NCI-H128 (cell line): ENCODE measurements around the gene HACD2.
A peak's percentile ranks its signal among the peaks of the same experiment; 100 is the strongest.

Source experiments
- DNase-seq: peaks from one replicate; lab custom pipeline; 2025; ENCODE audit not compliant: unreplicated experiment; lab: John Stamatoyannopoulos, UW

Gene HACD2

DNA sequence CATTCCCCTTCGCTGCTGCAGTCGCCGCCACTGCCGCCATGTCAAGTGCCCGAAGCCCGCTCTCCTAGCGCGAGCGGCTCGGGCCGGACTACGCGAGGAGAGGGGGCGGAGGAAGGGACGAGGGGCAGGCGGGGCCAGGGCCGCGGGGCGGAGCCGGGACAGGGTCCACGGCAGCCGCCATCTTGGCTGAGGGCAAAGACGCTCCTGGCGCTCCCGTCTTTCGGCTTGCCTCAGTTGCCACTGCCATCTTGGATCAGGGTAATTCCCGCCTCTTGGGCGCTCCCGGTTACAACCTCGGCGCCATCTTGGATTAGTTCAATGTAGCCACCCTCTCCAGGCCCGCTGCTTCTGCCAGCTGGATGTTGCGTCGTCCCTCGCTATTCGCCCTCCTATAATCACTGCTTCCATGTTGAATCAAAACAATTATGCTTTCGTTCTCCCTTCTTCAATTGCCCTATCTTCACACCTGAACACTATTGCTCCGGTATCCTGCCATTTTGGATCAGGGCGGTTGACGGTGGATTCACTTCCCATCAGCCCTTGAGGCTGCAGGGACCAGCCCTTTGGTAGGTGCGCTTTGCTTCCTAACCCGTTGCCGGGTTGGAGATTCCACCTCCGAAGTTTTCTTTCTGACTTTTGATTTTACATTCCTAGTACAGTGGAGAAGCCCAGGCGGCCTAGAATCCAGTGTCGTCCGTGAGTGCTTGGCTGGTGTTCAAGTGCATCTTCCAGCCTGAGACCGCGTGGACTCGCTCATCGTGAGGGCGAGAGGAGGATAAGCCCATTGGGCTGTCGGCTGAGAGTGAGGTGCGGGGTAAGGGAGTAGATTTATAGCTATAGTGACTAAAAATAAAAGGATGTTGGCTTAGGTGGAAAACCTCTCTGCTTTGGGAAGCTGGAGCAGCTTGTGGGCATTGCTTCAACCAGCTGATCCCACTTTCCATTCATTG, at the start of gene HACD2:
Gene HACD2 (minus strand): TSS at position 66 of the 950 bp plus-strand sequence. CDS start 26 bp downstream, at position 40.
- peak; percentile 98 for DNase-seq

DNA sequence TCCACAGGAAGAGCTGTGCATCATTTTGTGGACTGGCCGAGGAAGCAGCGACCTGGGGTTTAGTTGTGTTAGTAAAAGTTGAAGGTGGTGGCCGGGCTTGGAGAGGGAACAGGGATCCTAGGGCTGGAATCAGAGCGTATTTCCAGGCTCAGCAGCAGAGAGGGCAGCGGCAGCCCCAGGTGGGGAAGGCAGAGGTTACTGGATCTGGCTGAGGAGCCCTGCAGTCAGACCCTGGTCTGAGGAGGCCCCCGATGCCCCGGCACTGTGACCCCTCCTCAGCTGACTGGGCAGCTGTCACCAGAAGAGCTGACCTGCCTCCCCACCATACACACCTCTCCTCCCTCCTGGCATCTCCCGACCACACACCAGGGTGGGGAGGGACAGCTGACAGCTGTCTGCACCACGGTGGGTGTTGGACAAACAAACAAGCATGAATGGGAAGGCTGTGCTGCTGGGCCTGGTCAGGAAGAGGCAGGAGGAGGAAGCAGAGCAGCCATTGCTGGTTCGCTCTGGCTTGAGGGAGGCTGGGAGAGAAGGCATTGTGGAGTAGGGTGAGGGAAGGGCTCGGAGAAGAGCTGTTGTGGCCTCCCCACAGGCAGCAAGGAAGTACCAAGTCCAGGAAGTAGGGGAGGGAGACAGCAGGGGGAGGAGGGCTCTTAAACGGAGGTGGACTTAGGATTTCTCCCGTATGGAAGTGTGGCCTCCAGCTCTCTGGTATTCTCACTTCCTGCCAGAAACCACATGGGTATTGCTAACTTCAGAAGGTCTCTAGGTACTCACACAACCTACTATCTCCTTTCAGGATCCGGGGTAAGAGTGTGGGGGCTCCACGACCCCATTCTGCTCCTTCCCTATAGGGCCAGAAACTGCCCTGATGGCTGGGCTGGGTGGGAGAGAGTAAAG, 49.5 kb upstream of the HACD2 start:
- no peak for DNase-seq

DNA sequence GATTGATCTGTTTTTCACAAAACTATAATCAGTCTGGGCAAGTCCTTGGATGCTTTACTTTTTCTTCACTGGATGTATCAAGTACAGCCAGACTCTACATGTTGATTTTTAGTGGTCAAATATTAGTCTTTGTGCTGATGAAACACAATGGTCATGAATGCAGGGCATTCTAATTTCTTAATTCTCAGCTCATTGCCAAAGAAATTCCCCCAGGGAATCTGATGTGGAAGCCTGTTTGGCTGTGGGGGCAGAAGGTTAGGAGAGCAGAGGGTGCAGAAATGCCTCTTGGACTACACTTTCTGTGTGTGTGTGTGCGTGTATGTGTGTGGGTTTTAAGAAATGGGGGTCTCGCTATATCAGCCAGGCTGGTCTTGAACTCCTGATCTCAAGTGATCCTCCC, 48.7 kb upstream of the HACD2 start:
- DNase-seq, result no peak

- no peak for DNase-seq
These were observed 47.4 kb upstream of the HACD2 start for GRCh38 chr3:123632161-123632655.

- DNase-seq, result no peak
These were observed 44.8 kb upstream of the HACD2 start for GRCh38 chr3:123629747-123630047.

DNA sequence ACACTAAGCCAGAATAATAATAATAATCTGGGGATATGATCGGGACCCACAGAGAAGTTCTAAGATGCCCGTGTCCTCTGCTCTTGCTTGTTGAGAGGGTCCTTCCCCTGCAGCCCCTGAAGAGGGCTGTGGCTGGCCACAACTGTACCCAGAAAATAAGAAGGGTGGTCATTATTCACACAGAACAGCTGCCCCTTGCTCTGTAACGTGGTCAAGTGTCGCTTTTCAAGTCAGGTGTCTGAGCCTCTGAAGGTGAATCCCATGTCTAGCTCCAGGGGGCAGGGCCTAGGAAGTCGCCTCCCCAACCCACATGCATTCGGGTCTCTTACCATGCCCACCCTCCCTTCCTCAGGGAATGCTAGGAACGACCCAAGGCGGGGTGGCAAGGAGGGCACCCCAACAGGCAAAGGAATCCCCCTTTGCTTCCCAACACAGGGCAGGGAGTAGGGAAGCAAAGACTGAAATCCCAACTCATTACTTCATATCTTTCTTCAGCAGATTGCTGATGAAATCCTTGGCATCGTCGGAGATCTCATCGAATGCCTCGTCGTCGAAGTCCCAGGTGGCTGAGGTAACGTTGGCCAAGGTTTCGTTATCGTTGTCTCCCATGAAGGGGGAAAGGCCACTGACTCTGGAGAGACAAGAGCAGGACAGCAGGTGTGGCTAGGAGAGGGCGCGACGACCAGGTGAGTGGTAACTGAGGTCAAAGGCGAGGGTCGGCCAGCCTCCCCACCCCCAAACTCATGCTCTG, 44.3 kb upstream of the HACD2 start:
- DNase-seq, result no peak

- no peak for DNase-seq
These were observed 43.1 kb upstream of the HACD2 start for GRCh38 chr3:123627673-123628670.

GRCh38 chr3:123626881-123627280, 42.0 kb upstream of the HACD2 start:
- no peak for DNase-seq

DNA sequence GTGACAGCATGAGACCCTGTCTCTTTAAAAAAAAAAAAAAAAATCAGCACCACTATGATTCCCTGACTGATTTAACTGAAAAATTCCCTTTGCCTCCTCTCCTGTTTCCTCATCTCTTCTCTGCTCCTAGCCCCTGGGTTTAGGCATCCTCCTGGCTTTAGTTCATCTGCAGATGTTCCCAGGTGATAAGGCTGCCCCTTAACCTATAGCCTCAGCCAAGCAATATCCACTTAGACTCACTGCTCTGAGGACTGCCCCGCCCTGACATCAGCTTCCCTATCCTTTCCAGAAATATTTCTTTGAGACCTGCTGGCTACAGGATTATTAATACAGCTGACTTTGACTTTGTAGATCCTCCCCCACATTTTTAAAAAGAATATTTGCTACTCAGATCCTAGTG, 39.4 kb upstream of the HACD2 start:
- DNase-seq, result no peak

DNA sequence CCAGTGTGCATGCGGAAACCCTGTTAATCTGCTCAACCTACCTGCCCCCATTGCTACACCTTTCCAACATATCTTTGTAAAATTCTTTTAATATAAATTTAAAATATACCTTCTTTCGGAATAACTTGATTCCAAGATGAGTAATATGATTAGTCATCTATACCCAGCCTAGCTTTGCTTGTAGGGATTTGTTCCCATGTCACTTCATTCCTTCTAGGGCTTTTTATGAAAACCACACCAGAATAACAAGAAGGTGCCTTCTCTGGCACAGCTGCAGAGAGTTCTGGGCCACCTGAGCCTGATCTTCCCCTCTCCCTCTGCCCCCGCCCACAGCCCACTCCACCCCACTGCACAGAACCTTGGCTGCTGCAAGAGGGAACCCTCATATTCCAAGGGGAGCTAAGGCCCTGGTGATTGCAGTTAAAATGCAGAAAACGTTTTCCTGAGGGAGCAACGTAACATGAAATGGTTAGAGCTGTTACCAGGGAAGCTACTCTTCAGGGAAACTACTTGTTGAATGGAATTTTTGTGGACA, 38.6 kb upstream of the HACD2 start:
- DNase-seq, result no peak

DNA sequence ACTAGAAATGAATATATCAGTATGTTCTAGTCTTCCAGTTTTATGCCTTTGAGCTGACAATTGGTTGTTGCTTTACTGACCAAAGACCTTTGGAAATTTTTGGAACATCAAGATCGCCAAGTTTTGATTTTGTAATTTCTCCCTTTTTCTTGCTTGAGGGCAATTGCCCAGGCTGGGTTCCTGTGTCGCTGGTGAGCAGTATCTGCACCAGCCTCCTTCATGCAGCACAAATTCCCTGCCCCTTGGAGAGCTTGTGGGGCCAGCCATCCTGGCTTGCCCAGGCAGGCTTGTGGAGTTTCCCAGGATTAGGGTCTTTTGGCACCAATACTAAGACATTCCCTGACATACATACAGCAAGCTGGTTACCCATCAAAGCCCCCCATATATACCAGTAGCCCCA, 37.9 kb upstream of the HACD2 start:
- no peak for DNase-seq

GRCh38 chr3:123621850-123622189, 37.0 kb upstream of the HACD2 start:
- DNase-seq, result no peak

GRCh38 chr3:123621186-123621849, 36.5 kb upstream of the HACD2 start:
- DNase-seq, result no peak

- DNase-seq, result no peak
These were observed 35.5 kb upstream of the HACD2 start for GRCh38 chr3:123620343-123620742.

GRCh38 chr3:123618768-123619484, 34.1 kb upstream of the HACD2 start:
- no peak for DNase-seq

DNA sequence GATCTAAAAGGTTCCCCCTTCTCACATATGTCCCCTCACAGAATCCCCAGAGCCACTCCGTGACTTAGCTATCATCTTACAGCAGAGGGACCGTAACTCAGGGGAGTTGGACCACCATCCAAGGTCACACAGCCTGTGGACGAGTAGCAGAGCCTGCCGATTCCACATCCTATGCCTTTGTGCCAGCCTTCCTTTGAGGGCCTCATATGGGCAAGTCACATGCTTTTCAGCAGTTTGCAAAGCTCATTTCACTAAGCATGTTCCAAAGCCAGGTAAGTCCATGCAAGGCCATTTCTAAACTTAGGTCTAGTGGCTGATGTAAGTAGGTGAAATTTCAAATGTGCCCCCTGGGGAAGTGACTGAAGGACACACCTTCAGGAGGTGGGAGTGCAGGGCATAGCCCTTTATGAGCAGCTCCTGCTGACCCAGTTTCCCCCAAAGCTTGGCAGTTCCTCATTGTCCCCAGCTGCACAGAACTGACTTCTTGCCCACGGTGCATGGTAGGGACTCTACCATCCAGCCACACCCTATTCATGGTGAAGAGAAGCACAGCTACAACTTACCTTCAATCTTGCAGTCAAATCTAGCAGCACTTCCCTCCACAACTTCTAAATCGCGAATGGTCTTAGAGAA, 33.3 kb upstream of the HACD2 start:
- no peak for DNase-seq

GRCh38 chr3:123616593-123616992, 31.7 kb upstream of the HACD2 start:
- no peak for DNase-seq

GRCh38 chr3:123613543-123613942, 28.7 kb upstream of the HACD2 start:
- DNase-seq, result no peak
